CD14-positive monocyte (primary cell): ENCODE data around the gene GSTA2. TPM values are rescaled to one million over a fixed set of nuclear protein-coding genes. Genes with fewer than 3 reads are reported as not detected.
"Not testable (repeated sequence)": the region's sequence is repeated elsewhere in the genome, so short reads cannot be mapped to it uniquely, and the experiment has no call there.

Experiments
- DNase-seq, 3 donors: peaks; one replicate each; pipeline ENCODE4 v3.0.0-alpha.2; 2011 to 2022
- H2AFZ ChIP-seq: 2 replicates; pipeline ENCODE4 v1.6.0; 2012; ENCODE audit warnings: mild to moderate bottlenecking, low read depth, low read length, inconsistent platforms; ENCODE audit not compliant: insufficient read depth, poor library complexity, severe bottlenecking
- H3K27ac ChIP-seq, 2 donors: 1 replicate in 1 of 2; 2 replicates in 1 of 2; pipeline ENCODE4 v1.5.1; 2012 to 2013; ENCODE audit warnings: low read length in 2 of 2, control low read depth in 1 of 2, inconsistent platforms in 1 of 2, low read depth in 1 of 2, mild to moderate bottlenecking in 1 of 2
- H3K27me3 ChIP-seq, 2 donors: one replicate each; pipeline versions ENCODE4 v1.6.0 to v1.6.1; 2011 to 2013; ENCODE audit warnings: low read length in 2 of 2; ENCODE audit not compliant: control insufficient read depth in 2 of 2, insufficient read depth in 2 of 2
- H3K36me3 ChIP-seq, 2 donors: replicated peaks in 1 of 2; 1 replicate in 1 of 2; 2 replicates in 1 of 2; pipeline versions ENCODE4 v1.5.1 to v1.6.1; 2012 to 2013; ENCODE audit warnings: low read length in 2 of 2, control low read depth in 1 of 2, inconsistent platforms in 1 of 2, mild to moderate bottlenecking in 1 of 2; ENCODE audit not compliant: insufficient read depth in 2 of 2, control insufficient read depth in 1 of 2
- H3K4me1 ChIP-seq, 2 donors: 1 replicate in 1 of 2; 2 replicates in 1 of 2; pipeline versions ENCODE4 v1.5.1 to v1.6.1; 2012 to 2013; ENCODE audit warnings: low read length in 2 of 2, control low read depth in 1 of 2, inconsistent platforms in 1 of 2, mild to moderate bottlenecking in 1 of 2, moderate library complexity in 1 of 2; ENCODE audit not compliant: insufficient read depth in 2 of 2, control insufficient read depth in 1 of 2
- H3K4me2 ChIP-seq: replicated peaks from 2 replicates; pipeline ENCODE3; 2012; ENCODE audit warnings: low read length, moderate library complexity, mild to moderate bottlenecking; ENCODE audit not compliant: poor library complexity, severe bottlenecking; ENCODE audit errors: extremely low read depth
- H3K4me3 ChIP-seq, 3 experiments: fragments of 200-600 bp in 1 of 3; sonication (generic) in 1 of 3; replicated peaks in 1 of 3; 1 replicate in 2 of 3; 2 replicates in 1 of 3; pipeline ENCODE4 v1.5.1; 2011 to 2013; ENCODE audit warnings: low read length in 3 of 3, mild to moderate bottlenecking in 3 of 3, control low read depth in 2 of 3, low read depth in 2 of 3, inconsistent platforms in 1 of 3, moderate library complexity in 1 of 3
- H3K79me2 ChIP-seq: 2 replicates; pipeline ENCODE4 v1.6.0; 2012; ENCODE audit warnings: mild to moderate bottlenecking, control low read depth, inconsistent platforms, low read length, moderate library complexity; ENCODE audit not compliant: insufficient read depth
- H3K9ac ChIP-seq: 2 replicates; pipeline ENCODE4 v1.6.0; 2017; ENCODE audit warnings: low read length, mild to moderate bottlenecking; ENCODE audit not compliant: insufficient read depth, poor library complexity, severe bottlenecking
- H3K9me3 ChIP-seq, 2 donors: replicated peaks in 1 of 2; 1 replicate in 1 of 2; 2 replicates in 1 of 2; pipeline versions ENCODE4 v1.5.1 to v1.6.1; 2012 to 2013; ENCODE audit warnings: low read length in 2 of 2, control low read depth in 1 of 2; ENCODE audit not compliant: control insufficient read depth in 1 of 2, insufficient read depth in 1 of 2
- H4K20me1 ChIP-seq: 2 replicates; pipeline ENCODE4 v1.6.0; 2012; ENCODE audit warnings: mild to moderate bottlenecking, low read length, control low read depth, moderate library complexity; ENCODE audit not compliant: insufficient read depth
- H3K27ac Mint-ChIP-seq, 7 donors: one replicate each; pipeline ENCODE4 v1.8.0; 2020; ENCODE audit warnings: mild to moderate bottlenecking in 7 of 7, mixed read lengths in 7 of 7, moderate library complexity in 6 of 7, inconsistent platforms in 2 of 7
- H3K27me3 Mint-ChIP-seq, 3 donors: one replicate each; pipeline ENCODE4 v1.8.0; 2021 to 2022; ENCODE audit warnings: low read depth in 3 of 3, mild to moderate bottlenecking in 3 of 3, mixed read lengths in 3 of 3, moderate library complexity in 3 of 3, inconsistent platforms in 1 of 3
- H3K36me3 Mint-ChIP-seq, 2 donors: one replicate each; pipeline ENCODE4 v1.8.0; 2020; ENCODE audit warnings: mixed read lengths in 2 of 2, inconsistent platforms in 1 of 2, mild to moderate bottlenecking in 1 of 2
- H3K4me1 Mint-ChIP-seq: one replicate; pipeline ENCODE4 v1.8.0; 2020; ENCODE audit warnings: mild to moderate bottlenecking, mixed read lengths
- H3K4me3 Mint-ChIP-seq, 2 donors: one replicate each; pipeline ENCODE4 v1.8.0; 2020; ENCODE audit warnings: mild to moderate bottlenecking in 2 of 2, mixed read lengths in 2 of 2, moderate library complexity in 1 of 2
- H3K9me3 Mint-ChIP-seq, 7 donors: one replicate each; pipeline ENCODE4 v1.8.0; 2020 to 2022; ENCODE audit warnings: mixed read lengths in 7 of 7, mild to moderate bottlenecking in 6 of 7, moderate library complexity in 6 of 7, inconsistent platforms in 2 of 7
- WGBS: methylation state at CpG from one replicate; pipeline ENCODE4 v1.1.5; 2013; ENCODE audit warnings: missing lambda C conversion rate; ENCODE audit not compliant: insufficient coverage; 5-methylcytosine and 5-hydroxymethylcytosine counted together
- intact Hi-C, 2 donors: fragments of 100-400 bp; cut with micrococcal nuclease; formaldehyde crosslinking; loops; one replicate each; pipeline versions ENCODE4 v1.15.0 to v1.15.1; 2023
- polyA plus RNA-seq, 3 donors: library from polyadenylated mRNA; depleted of rRNA in 1 of 3; unstranded in 2 of 3; stranded (reverse) in 1 of 3; fragments of 300-500 nt in 2 of 3; fragments of >200 nt in 1 of 3; fragmentation: Illumina TruSeq in 2 of 3; gene quantifications; 1 replicate in 2 of 3; 2 replicates in 1 of 3; pipeline ENCODE4 v1.2.3, GENCODE V29; 2012 to 2021
- TF ChIP-seq, protein P1 (sequence below): fragments of 200-600 bp; IDR thresholded peaks from one replicate; pipeline ENCODE4 v1.8.0; 2022; ENCODE audit warnings: antibody characterized with exemption, mild to moderate bottlenecking

GSTA2 gene
- polyA plus RNA-seq, 3 donors: not detected

DNA sequence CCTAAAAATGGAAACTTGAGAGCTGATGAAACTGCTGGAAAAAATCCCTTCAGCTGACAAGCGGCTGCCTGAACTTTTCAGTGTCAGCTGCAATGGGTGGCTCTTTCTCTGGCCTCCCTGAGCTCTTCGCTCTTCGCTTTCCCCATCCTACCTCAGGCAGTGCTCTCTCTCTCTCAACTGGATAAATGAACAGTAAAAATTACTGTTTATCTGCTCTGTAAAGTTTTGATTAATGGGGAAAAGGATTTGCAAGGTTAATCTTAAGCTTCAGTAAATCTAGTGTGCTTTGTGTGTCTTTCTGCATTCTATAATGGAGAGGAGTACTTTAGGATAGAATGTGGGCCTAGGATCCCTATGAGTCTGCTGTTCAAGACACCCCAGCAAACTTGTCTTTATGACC lies 57.3 kb downstream of the GSTA2 start:
- H3K9ac ChIP-seq: no peak overlapping the region
- peaks cover 0 to 17% (median 6%) of the 10 kb centered on the region in 7 donors for H3K9me3 Mint-ChIP-seq
- H4K20me1 ChIP-seq: no peaks in the 10 kb centered on the region
- WGBS: 100% methylated on average over 1 of the region's 3 CpGs
- no peak for DNase-seq
- no peak overlapping the region for H3K4me3 Mint-ChIP-seq
- peaks cover 7% of the 10 kb centered on the region for H3K4me1 Mint-ChIP-seq
- no peaks in the 10 kb centered on the region for H3K36me3 Mint-ChIP-seq
- TF ChIP-seq, protein P1, sequence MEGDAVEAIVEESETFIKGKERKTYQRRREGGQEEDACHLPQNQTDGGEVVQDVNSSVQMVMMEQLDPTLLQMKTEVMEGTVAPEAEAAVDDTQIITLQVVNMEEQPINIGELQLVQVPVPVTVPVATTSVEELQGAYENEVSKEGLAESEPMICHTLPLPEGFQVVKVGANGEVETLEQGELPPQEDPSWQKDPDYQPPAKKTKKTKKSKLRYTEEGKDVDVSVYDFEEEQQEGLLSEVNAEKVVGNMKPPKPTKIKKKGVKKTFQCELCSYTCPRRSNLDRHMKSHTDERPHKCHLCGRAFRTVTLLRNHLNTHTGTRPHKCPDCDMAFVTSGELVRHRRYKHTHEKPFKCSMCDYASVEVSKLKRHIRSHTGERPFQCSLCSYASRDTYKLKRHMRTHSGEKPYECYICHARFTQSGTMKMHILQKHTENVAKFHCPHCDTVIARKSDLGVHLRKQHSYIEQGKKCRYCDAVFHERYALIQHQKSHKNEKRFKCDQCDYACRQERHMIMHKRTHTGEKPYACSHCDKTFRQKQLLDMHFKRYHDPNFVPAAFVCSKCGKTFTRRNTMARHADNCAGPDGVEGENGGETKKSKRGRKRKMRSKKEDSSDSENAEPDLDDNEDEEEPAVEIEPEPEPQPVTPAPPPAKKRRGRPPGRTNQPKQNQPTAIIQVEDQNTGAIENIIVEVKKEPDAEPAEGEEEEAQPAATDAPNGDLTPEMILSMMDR: no peak
- H3K4me1 ChIP-seq: peaks cover 0 to 6% of the 10 kb centered on the region in 2 donors
- H3K27me3 ChIP-seq: peaks cover 9 to 27% of the 10 kb centered on the region in 2 donors
- H3K27ac ChIP-seq: no peak overlapping the region
- H3K27me3 Mint-ChIP-seq: peaks cover 10 to 23% (median 20%) of the 10 kb centered on the region in 3 donors
- peaks cover 6 to 7% of the 10 kb centered on the region in 2 donors for H3K9me3 ChIP-seq
- no peak overlapping the region for H3K4me2 ChIP-seq
- no peaks in the 10 kb centered on the region for H3K36me3 ChIP-seq
- intact Hi-C loops: no loop called here
- H3K27ac Mint-ChIP-seq: no peak overlapping the region
- no peak overlapping the region for H3K4me3 ChIP-seq
- no peak overlapping the region for H2AFZ ChIP-seq
- no peaks in the 10 kb centered on the region for H3K79me2 ChIP-seq

DNA sequence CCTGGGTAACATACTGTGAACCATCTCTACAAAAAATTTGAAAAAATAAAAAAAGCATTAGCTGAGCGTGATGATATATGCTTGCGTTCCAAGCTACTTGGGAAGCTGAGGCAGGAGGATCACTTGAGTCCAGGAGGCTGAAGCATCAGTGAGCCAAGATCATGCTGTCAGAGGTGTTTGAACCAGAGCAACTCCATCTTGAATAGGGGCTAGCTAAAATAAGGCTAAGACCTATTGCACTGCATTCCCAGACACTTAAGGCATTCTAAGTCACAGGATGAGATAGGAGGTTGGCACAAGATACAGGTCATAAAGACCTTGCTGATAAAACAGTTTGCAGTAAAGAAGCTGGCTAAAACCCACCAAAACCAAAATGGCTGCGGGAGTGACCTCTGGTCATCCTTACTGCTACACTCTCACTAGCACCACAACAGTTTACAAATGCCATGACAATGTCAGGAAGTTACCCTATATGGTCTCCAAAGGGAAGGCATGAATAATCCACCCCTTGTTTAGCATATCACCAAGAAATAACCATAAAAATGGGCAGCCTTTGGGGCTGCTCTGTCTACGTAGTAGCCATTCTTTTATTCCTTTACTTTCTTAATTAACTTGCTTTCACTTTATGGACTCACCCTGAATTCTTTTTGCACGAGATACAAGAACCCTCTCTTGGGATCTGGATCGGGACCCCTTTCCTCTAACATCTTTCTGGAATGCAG lies 58.3 kb downstream of the GSTA2 start:
- H3K36me3 Mint-ChIP-seq, H3K4me1 Mint-ChIP-seq, H3K27ac Mint-ChIP-seq, H3K4me3 ChIP-seq, intact Hi-C loops, H3K27ac ChIP-seq, H3K36me3 ChIP-seq, DNase-seq, H3K4me2 ChIP-seq, H3K4me3 Mint-ChIP-seq, H2AFZ ChIP-seq, H4K20me1 ChIP-seq, H3K79me2 ChIP-seq, H3K9me3 ChIP-seq, H3K9ac ChIP-seq, H3K4me1 ChIP-seq: not testable (repeated sequence)
- 98% methylated on average over 4 of the region's 6 CpGs for WGBS
- peaks cover 14 to 28% (median 26%) of the 10 kb centered on the region in 3 donors for H3K27me3 Mint-ChIP-seq
- peaks cover 11 to 38% of the 10 kb centered on the region in 2 donors for H3K27me3 ChIP-seq
- H3K9me3 Mint-ChIP-seq: peaks cover 0 to 17% (median 6%) of the 10 kb centered on the region in 7 donors
